Activated T-helper 17 cell treated with anti-CD3 and anti-CD28 coated beads, Interleukin-2, amount 50 U/mL, for 72 hours (primary cell): ENCODE data around the gene TENM4. TPM values are rescaled to one million over a fixed set of nuclear protein-coding genes. Genes with fewer than 3 reads are reported as not detected.
A peak's percentile ranks its signal among the peaks of the same experiment; 100 is the strongest.

ENCODE experiments used
- ATAC-seq: fragments of 150-1000 bp; cut with Tn5 transposase; replicated peaks from 2 replicates; pipeline ENCODE4 v1.10.0; 2021; ENCODE audit warnings: mild to moderate bottlenecking, moderate library complexity
- H3K27ac Mint-ChIP-seq: one replicate; pipeline ENCODE4 v1.8.0; 2022; ENCODE audit warnings: mixed read lengths
- H3K27me3 Mint-ChIP-seq: one replicate; pipeline ENCODE4 v1.8.0; 2022; ENCODE audit warnings: mixed read lengths
- H3K36me3 Mint-ChIP-seq: one replicate; pipeline ENCODE4 v1.8.0; 2022; ENCODE audit warnings: low read depth, mild to moderate bottlenecking, mixed read lengths
- H3K4me1 Mint-ChIP-seq: one replicate; pipeline ENCODE4 v1.8.0; 2022; ENCODE audit warnings: mixed read lengths
- H3K4me3 Mint-ChIP-seq: one replicate; pipeline ENCODE4 v1.8.0; 2022; ENCODE audit warnings: mild to moderate bottlenecking, mixed read lengths
- H3K9me3 Mint-ChIP-seq: one replicate; pipeline ENCODE4 v1.8.0; 2022; ENCODE audit warnings: mixed read lengths
- total RNA-seq, 2 donors: library from RNA; stranded (reverse); gene quantifications; one replicate each; pipeline ENCODE4 v1.2.3, GENCODE V29; 2022

Gene TENM4
- total RNA-seq, 2 donors from 2014 or later: 0.15 TPM; not detected in 1

DNA sequence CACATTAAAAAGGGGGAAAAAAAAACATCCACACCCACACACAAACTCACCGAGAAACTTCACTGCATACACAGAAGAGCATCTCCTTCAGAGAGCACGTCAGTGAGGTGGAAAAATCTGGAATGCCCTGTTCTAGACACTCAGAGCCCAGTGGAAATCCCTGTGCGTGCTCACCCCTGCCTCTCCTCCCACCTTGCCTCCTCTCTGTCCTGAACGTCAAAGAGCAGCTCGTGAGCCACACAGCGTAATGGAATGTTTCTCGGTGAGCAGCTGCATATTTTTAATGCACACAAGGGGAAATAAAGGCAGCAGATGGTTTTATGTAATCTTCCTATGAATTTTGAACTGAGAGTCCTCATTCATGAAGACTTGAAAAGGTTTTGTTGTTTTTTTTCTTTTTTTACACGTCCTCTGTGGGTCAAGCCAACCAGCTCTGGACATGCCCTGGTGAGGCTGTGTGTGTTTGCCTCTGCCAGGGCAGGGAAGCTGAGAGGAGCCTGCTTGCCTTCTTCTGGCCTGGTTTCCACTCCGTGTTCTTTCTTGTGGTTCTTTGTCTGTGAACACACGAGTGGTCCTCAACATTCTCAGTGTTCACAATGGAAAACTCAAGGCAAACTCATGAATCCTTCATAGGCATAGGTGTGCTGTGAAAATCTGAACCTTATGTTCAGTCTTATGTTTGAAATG lies 219.2 kb downstream of the TENM4 start:
- Mint-ChIP-seq H3K4me3 (no peak overlapping the region), H3K36me3 (no peaks in the 10 kb centered on the region), H3K9me3 (peaks cover 3% of the 10 kb centered on the region), H3K27me3 (peaks cover 4% of the 10 kb centered on the region), H3K27ac (no peak overlapping the region), H3K4me1 (no peaks in the 10 kb centered on the region)
- no peak for ATAC-seq

DNA sequence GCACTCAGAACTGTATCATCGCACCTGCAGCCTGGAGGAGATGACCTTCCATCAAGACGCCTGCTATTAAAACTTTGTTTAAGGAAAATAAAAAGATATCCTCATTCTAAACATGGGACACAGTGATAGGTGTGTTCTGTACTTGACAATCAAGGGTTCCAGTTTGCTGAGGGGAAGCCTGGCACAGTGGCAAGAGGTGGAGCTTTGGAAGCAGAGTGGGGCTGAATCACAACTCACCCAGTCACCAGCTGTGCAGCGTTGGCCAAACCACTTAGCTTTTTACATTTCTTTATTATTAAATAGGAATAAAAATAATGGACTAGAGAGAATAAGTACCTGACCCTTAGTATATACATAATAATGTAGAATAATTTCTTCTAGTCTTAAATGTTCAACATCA lies 220.7 kb downstream of the TENM4 start:
- ATAC-seq: no peak
- no peaks in the 10 kb centered on the region for H3K36me3 Mint-ChIP-seq
- H3K27me3 Mint-ChIP-seq: peaks cover 4% of the 10 kb centered on the region
- H3K4me1 Mint-ChIP-seq: no peaks in the 10 kb centered on the region
- H3K27ac Mint-ChIP-seq: no peak overlapping the region
- peaks cover 3% of the 10 kb centered on the region for H3K9me3 Mint-ChIP-seq
- H3K4me3 Mint-ChIP-seq: no peak overlapping the region

- Mint-ChIP-seq H3K27me3 (peaks cover 4% of the 10 kb centered on the region), H3K4me3 (no peak overlapping the region), H3K9me3 (peaks cover 3% of the 10 kb centered on the region), H3K36me3 (no peaks in the 10 kb centered on the region), H3K4me1 (no peaks in the 10 kb centered on the region), H3K27ac (no peak overlapping the region)
- ATAC-seq: no peak
Measured at GRCh38 chr11:79219186-79220045, 221.4 kb downstream of the TENM4 start.

- no peak overlapping the region for H3K4me3 Mint-ChIP-seq
- no peaks in the 10 kb centered on the region for H3K9me3 Mint-ChIP-seq
- H3K27ac Mint-ChIP-seq: no peak overlapping the region
- ATAC-seq: no peak
- H3K4me1 Mint-ChIP-seq: no peaks in the 10 kb centered on the region
- no peaks in the 10 kb centered on the region for H3K27me3 Mint-ChIP-seq
- H3K36me3 Mint-ChIP-seq: no peaks in the 10 kb centered on the region
Measured at GRCh38 chr11:79212741-79213190, 228.1 kb downstream of the TENM4 start.

DNA sequence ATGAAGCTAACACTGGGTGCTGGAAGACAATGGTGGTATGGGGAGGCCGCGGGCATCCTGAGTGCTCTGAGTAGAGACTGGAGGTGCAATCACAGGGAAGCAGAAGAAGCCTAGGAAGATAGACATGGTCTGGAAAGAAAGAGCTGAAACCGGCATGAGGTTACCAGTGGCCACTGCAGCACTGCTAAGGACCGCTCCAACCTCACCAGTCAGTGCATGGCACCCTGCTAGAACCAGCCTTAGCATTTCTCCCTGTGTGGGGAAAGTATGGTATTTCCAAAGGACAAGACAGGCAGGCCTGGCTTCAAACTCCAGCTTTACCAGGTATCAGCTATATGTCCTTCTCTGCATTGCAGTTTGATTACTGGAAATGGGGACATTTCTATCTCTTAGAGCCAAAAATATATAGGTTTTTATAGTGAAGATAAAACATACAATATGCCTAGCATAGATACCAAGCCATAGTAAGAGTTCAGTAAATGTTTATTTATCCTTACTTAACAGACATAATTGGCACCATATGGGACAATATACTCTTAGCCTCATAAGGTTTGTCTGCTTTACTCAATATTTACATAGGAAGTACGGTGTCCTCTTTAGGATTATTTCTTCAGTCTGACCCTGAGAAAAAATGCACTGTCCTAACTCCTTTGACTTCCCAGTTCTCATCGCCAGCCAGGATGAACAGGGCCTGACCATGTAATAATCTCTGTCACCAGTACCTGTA lies 231.1 kb downstream of the TENM4 start:
- H3K9me3 Mint-ChIP-seq: no peaks in the 10 kb centered on the region
- ATAC-seq: no peak
- no peaks in the 10 kb centered on the region for H3K27me3 Mint-ChIP-seq
- no peak overlapping the region for H3K27ac Mint-ChIP-seq
- no peak overlapping the region for H3K4me3 Mint-ChIP-seq
- no peaks in the 10 kb centered on the region for H3K4me1 Mint-ChIP-seq
- no peaks in the 10 kb centered on the region for H3K36me3 Mint-ChIP-seq

DNA sequence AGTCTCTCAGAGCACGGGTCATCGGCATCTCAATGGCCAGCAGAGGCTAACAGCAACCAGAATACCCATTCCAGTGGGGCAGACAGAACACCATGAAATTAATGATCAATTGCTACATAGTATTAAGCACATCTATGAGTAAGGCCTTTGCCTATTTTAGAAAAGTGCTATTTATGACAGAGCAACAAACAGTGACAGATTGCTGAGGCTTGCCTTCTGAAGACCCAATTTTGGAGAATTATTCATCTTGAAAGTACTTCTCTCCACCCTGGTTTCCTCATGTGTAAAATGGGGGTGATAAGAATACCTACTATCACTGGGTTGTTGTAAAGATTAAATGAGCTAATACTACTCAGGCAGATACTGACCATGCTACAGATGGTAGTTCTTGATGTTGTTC lies 232.7 kb downstream of the TENM4 start:
- H3K9me3 Mint-ChIP-seq: no peaks in the 10 kb centered on the region
- H3K4me1 Mint-ChIP-seq: no peaks in the 10 kb centered on the region
- ATAC-seq: no peak
- H3K36me3 Mint-ChIP-seq: no peaks in the 10 kb centered on the region
- no peak overlapping the region for H3K27ac Mint-ChIP-seq
- no peaks in the 10 kb centered on the region for H3K27me3 Mint-ChIP-seq
- no peak overlapping the region for H3K4me3 Mint-ChIP-seq

GRCh38 chr11:79206951-79207350 lies 233.9 kb downstream of the TENM4 start:
- ATAC-seq: no peak
- H3K27me3 Mint-ChIP-seq: no peaks in the 10 kb centered on the region
- H3K9me3 Mint-ChIP-seq: no peaks in the 10 kb centered on the region
- no peak overlapping the region for H3K4me3 Mint-ChIP-seq
- H3K27ac Mint-ChIP-seq: no peak overlapping the region
- no peaks in the 10 kb centered on the region for H3K4me1 Mint-ChIP-seq
- H3K36me3 Mint-ChIP-seq: no peaks in the 10 kb centered on the region

DNA sequence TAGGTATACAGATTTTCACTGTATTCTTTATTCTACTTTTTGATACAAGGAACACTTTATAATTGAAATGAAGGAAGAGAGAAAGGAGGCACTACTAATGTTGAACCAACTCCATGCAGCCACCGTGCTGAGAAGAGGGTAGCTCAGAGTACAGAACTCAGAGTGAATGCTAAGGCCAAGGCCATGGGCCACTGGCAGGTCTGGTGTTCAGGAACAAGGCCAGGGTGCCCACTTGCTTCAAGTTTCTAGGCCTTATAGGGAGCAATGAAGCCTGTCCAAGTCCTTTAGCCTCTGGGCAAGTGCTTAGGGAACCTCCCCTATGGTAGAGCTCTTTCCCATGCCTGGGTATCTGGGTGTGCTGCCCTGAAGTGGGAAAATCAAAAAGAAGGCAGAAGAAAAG lies 235.0 kb downstream of the TENM4 start:
- Mint-ChIP-seq H3K4me1 (no peaks in the 10 kb centered on the region), H3K9me3 (no peaks in the 10 kb centered on the region), H3K27me3 (no peaks in the 10 kb centered on the region), H3K27ac (no peak overlapping the region), H3K36me3 (no peaks in the 10 kb centered on the region), H3K4me3 (no peak overlapping the region)
- ATAC-seq: no peak

GRCh38 chr11:79201677-79202347 lies 239.0 kb downstream of the TENM4 start:
- Mint-ChIP-seq H3K27ac (no peak overlapping the region), H3K27me3 (peaks cover 3% of the 10 kb centered on the region), H3K36me3 (no peaks in the 10 kb centered on the region), H3K9me3 (no peaks in the 10 kb centered on the region), H3K4me1 (no peaks in the 10 kb centered on the region), H3K4me3 (no peak overlapping the region)
- ATAC-seq: peak; percentile 45

DNA sequence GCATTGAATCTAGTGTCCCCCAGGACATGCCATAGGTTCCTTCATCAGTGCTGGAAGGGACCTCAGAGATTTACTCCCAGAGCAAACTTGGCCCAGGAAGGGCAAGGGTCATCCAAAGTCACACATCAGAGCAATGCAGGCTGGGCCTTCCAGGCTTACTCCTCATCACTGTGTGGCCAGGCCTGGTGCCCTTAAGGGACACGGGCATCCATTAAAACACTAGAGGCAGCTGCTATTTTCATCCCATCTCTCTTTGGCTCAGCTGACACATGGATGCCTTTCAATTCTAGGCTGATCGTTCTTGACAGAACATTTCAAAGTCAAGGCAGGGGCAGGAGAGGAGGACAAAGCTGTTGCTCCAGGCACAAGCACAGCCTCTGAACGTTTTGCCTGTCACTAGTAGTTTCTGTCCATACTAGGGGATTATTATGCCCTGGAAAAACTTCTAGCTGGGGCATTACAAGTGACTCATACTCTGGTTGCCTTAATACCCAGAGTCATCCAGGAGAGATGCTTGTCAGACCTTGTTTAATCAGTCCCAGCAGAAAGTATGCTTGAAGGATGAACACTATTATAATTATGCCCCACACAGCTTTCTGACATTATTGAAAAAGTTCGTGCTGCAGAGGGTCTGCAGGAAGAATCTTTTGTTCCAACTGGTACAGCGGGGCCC lies 240.3 kb downstream of the TENM4 start:
- H3K9me3 Mint-ChIP-seq: no peaks in the 10 kb centered on the region
- H3K36me3 Mint-ChIP-seq: no peaks in the 10 kb centered on the region
- no peak overlapping the region for H3K4me3 Mint-ChIP-seq
- no peak overlapping the region for H3K27ac Mint-ChIP-seq
- H3K4me1 Mint-ChIP-seq: no peaks in the 10 kb centered on the region
- H3K27me3 Mint-ChIP-seq: peaks cover 3% of the 10 kb centered on the region
- no peak for ATAC-seq

GRCh38 chr11:79199729-79200354 lies 241.0 kb downstream of the TENM4 start:
- Mint-ChIP-seq H3K27ac (no peak overlapping the region), H3K4me1 (no peaks in the 10 kb centered on the region), H3K4me3 (no peak overlapping the region), H3K9me3 (no peaks in the 10 kb centered on the region), H3K27me3 (peaks cover 3% of the 10 kb centered on the region), H3K36me3 (no peaks in the 10 kb centered on the region)
- no peak for ATAC-seq

DNA sequence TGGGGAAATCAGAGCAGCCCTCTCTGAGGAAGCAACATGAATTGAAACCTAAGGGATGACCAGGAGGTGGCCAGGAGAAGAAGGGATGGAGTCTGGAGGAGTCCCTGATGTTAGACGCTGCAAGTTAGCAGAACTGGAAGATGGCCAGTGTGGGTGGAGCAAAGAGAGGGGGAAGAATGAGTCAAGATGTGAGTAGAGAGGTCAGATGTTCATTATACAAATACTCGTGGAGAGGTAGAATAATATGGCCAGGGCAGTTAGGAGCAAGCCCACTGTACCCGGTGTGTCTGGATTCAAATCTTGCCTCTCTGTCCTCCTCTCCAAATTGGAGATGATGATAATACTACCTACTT lies 242.0 kb downstream of the TENM4 start:
- no peaks in the 10 kb centered on the region for H3K4me1 Mint-ChIP-seq
- ATAC-seq: no peak
- no peaks in the 10 kb centered on the region for H3K36me3 Mint-ChIP-seq
- no peak overlapping the region for H3K27ac Mint-ChIP-seq
- peaks cover 3% of the 10 kb centered on the region for H3K27me3 Mint-ChIP-seq
- no peaks in the 10 kb centered on the region for H3K9me3 Mint-ChIP-seq
- no peak overlapping the region for H3K4me3 Mint-ChIP-seq

DNA sequence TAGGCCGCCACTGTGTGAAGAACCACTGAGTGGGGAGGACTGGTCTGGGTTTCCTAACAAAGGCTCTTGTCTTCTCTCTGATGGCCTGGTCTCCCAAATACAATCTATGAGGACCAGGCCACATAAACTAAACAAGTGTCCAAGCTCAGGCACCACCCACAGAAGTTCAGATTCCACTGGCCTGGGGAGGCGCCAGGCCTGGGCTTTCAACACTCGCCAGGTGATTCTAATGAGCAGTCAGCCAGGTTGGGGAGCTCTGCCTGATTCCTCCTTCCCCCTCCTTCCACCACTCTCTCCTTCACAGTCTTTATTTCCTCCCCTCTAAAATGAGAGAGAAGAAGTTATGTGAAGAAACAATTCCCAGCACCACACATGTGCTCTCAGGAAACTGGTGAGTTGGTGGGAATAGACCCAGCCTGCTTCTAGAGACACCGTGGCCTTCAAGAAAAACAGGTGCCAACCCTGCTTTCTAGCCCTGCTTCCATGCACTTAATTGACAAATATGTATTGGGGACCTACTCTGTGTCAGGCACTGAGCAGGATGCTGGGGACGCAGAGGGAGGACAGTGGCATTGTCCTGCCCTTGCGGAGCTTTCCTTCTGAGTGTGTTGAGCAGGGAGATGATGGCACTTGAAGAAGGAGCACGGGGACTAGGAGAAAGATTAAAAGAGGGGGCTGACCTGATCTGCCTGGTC lies 242.5 kb downstream of the TENM4 start:
- Mint-ChIP-seq H3K4me3 (no peak overlapping the region), H3K27me3 (peaks cover 3% of the 10 kb centered on the region), H3K36me3 (no peaks in the 10 kb centered on the region), H3K27ac (no peak overlapping the region), H3K4me1 (no peaks in the 10 kb centered on the region), H3K9me3 (no peaks in the 10 kb centered on the region)
- ATAC-seq: no peak
